ENCODE results near the gene HTR4. TPM values are rescaled to one million over a fixed set of nuclear protein-coding genes. Genes with fewer than 3 reads are reported as not detected.

HTR4 gene
- total and polyA plus RNA-seq, 7 donors: 0.60 to 16.1 (median 3.1) TPM

- Histone ChIP-seq H3K27me3 (no peaks in the 10 kb centered on the region), H3K27ac (no peak overlapping the region), H3K36me3 (no peaks in the 10 kb centered on the region), H3K9me3 (no peaks in the 10 kb centered on the region), H3K4me3 (no peak overlapping the region), H3K4me1 (no peaks in the 10 kb centered on the region)
- no peak for TF ChIP-seq CTCF (IDR thresholded peaks at IDR 0.05)
- TF ChIP-seq EP300 (IDR thresholded peaks at IDR 0.05): no peak
- TF ChIP-seq POLR2AphosphoS5 (IDR thresholded peaks at IDR 0.05): no peak
- no peak for TF ChIP-seq POLR2A (IDR thresholded peaks at IDR 0.05)
- 89 to 95% methylated on average over 1 of the region's 1 CpG for WGBS, 2 donors
- no peak for DNase-seq
- intact Hi-C loops (cut with DNase I): no loop called here
Observed at GRCh38 chr5:148542812-148543211, 111.5 kb downstream of the HTR4 start.

GRCh38 chr5:148541054-148541835 lies 113.1 kb downstream of the HTR4 start:
- H3K27me3 ChIP-seq: no peaks in the 10 kb centered on the region
- no peaks in the 10 kb centered on the region for H3K36me3 ChIP-seq
- H3K27ac ChIP-seq: no peak overlapping the region
- H3K4me1 ChIP-seq: no peaks in the 10 kb centered on the region
- H3K9me3 ChIP-seq: no peaks in the 10 kb centered on the region
- intact Hi-C loops (cut with DNase I): no loop called here
- H3K4me3 ChIP-seq: no peak overlapping the region
- no peak for DNase-seq
- no peak for TF ChIP-seq POLR2AphosphoS5 (IDR thresholded peaks at IDR 0.05)
- no peak for TF ChIP-seq EP300 (IDR thresholded peaks at IDR 0.05)
- TF ChIP-seq POLR2A (IDR thresholded peaks at IDR 0.05): no peak
- TF ChIP-seq CTCF (IDR thresholded peaks at IDR 0.05): no peak
- WGBS, 2 donors: 56 to 80% methylated on average over 6 of the region's 6 CpGs

- Histone ChIP-seq H3K9me3 (no peaks in the 10 kb centered on the region), H3K4me3 (no peak overlapping the region), H3K36me3 (no peaks in the 10 kb centered on the region), H3K4me1 (no peaks in the 10 kb centered on the region), H3K27me3 (no peaks in the 10 kb centered on the region), H3K27ac (no peak overlapping the region)
- no peak for TF ChIP-seq CTCF (IDR thresholded peaks at IDR 0.05)
- no peak for TF ChIP-seq POLR2A (IDR thresholded peaks at IDR 0.05)
- no peak for TF ChIP-seq POLR2AphosphoS5 (IDR thresholded peaks at IDR 0.05)
- no peak for TF ChIP-seq EP300 (IDR thresholded peaks at IDR 0.05)
- no peak for DNase-seq
- 92 to 98% methylated on average over 1 of the region's 1 CpG for WGBS, 2 donors
- intact Hi-C loops (cut with DNase I): no loop called here
Observed at GRCh38 chr5:148540647-148541046, 113.7 kb downstream of the HTR4 start.

- intact Hi-C loops (cut with DNase I): no loop called here
- Histone ChIP-seq H3K4me3 (no peak overlapping the region), H3K36me3 (no peaks in the 10 kb centered on the region), H3K4me1 (no peaks in the 10 kb centered on the region), H3K27ac (no peak overlapping the region), H3K27me3 (no peaks in the 10 kb centered on the region), H3K9me3 (no peaks in the 10 kb centered on the region)
- 87 to 95% methylated on average over 6 of the region's 6 CpGs for WGBS, 2 donors
- TF ChIP-seq EP300 (IDR thresholded peaks at IDR 0.05) (no peak), POLR2AphosphoS5 (IDR thresholded peaks at IDR 0.05) (no peak), CTCF (IDR thresholded peaks at IDR 0.05) (no peak), POLR2A (IDR thresholded peaks at IDR 0.05) (no peak)
- no peak for DNase-seq
Observed at GRCh38 chr5:148539851-148540250, 114.5 kb downstream of the HTR4 start.

- Histone ChIP-seq H3K4me3 (no peak overlapping the region), H3K4me1 (no peaks in the 10 kb centered on the region), H3K9me3 (peaks cover 0 to 4% (median 0%) of the 10 kb centered on the region in 4 donors), H3K36me3 (no peaks in the 10 kb centered on the region), H3K27ac (no peak overlapping the region), H3K27me3 (no peaks in the 10 kb centered on the region)
- intact Hi-C loops (cut with DNase I): no loop called here
- DNase-seq: no peak
- TF ChIP-seq CTCF (IDR thresholded peaks at IDR 0.05): no peak
- TF ChIP-seq EP300 (IDR thresholded peaks at IDR 0.05): no peak
- no peak for TF ChIP-seq POLR2A (IDR thresholded peaks at IDR 0.05)
- no peak for TF ChIP-seq POLR2AphosphoS5 (IDR thresholded peaks at IDR 0.05)
- 86% methylated on average over 1 of the region's 1 CpG for WGBS, 2 donors
Observed at GRCh38 chr5:148535190-148535589, 119.1 kb downstream of the HTR4 start.

All from sigmoid colon (tissue), 7 donors.